GM12878 (cell line): ENCODE results near the gene POGLUT3.

ENCODE experiments used
- EZH2 ChIP-seq: IDR thresholded peaks from 2 replicates; pipeline ENCODE4 v1.6.1; 2012; ENCODE audit warnings: low read depth, mild to moderate bottlenecking, control low read depth, inconsistent platforms, low read length, borderline replicate concordance; ENCODE audit not compliant: control insufficient read depth
- HDAC2 ChIP-seq: fragments of 200-600 bp; sonication (generic); IDR thresholded peaks from 2 replicates; pipeline ENCODE4 v1.6.1; 2017
- NFYB ChIP-seq: IDR thresholded peaks from 2 replicates; pipeline ENCODE4 v1.6.1; 2011; ENCODE audit warnings: low read depth, mild to moderate bottlenecking, low read length, improper control_type of control experiment, moderate library complexity; ENCODE audit not compliant: insufficient read depth
- REST ChIP-seq: IDR thresholded peaks from 2 replicates; pipeline ENCODE4 v1.6.1; 2012; ENCODE audit warnings: mild to moderate bottlenecking, low read depth, low read length
- ZNF274 ChIP-seq: IDR thresholded peaks from one replicate; pipeline ENCODE4 v1.8.0; 2011; ENCODE audit not compliant: insufficient read length, insufficient read depth
- TF ChIP-seq, protein P1 (sequence below): fragments of 450-650 bp; IDR thresholded peaks from 2 replicates; pipeline ENCODE4 v1.6.1; 2018; ENCODE audit warnings: mild to moderate bottlenecking, low read depth, moderate library complexity; ENCODE audit not compliant: partially characterized antibody

GRCh38 chr11:108466405-108466804 is 31.8 kb downstream of the POGLUT3 start:
- TF ChIP-seq HDAC2 (no peak), EZH2 (no peak), ZNF274 (no peak), REST (no peak), NFYB (no peak)
- TF ChIP-seq, protein P1, sequence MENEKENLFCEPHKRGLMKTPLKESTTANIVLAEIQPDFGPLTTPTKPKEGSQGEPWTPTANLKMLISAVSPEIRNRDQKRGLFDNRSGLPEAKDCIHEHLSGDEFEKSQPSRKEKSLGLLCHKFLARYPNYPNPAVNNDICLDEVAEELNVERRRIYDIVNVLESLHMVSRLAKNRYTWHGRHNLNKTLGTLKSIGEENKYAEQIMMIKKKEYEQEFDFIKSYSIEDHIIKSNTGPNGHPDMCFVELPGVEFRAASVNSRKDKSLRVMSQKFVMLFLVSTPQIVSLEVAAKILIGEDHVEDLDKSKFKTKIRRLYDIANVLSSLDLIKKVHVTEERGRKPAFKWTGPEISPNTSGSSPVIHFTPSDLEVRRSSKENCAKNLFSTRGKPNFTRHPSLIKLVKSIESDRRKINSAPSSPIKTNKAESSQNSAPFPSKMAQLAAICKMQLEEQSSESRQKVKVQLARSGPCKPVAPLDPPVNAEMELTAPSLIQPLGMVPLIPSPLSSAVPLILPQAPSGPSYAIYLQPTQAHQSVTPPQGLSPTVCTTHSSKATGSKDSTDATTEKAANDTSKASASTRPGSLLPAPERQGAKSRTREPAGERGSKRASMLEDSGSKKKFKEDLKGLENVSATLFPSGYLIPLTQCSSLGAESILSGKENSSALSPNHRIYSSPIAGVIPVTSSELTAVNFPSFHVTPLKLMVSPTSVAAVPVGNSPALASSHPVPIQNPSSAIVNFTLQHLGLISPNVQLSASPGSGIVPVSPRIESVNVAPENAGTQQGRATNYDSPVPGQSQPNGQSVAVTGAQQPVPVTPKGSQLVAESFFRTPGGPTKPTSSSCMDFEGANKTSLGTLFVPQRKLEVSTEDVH: no peak
